UCSD-AML1 (cell line): ENCODE data around the gene LAP3.
A peak's percentile ranks its signal among the peaks of the same experiment; 100 is the strongest.
"Not testable (repeated sequence)": the region's sequence is repeated elsewhere in the genome, so short reads cannot be mapped to it uniquely, and the experiment has no call there.

Experiments used
- DNase-seq: peaks from one replicate; lab custom pipeline; 2025; ENCODE audit not compliant: unreplicated experiment; lab: John Stamatoyannopoulos, UW

Gene LAP3

DNA sequence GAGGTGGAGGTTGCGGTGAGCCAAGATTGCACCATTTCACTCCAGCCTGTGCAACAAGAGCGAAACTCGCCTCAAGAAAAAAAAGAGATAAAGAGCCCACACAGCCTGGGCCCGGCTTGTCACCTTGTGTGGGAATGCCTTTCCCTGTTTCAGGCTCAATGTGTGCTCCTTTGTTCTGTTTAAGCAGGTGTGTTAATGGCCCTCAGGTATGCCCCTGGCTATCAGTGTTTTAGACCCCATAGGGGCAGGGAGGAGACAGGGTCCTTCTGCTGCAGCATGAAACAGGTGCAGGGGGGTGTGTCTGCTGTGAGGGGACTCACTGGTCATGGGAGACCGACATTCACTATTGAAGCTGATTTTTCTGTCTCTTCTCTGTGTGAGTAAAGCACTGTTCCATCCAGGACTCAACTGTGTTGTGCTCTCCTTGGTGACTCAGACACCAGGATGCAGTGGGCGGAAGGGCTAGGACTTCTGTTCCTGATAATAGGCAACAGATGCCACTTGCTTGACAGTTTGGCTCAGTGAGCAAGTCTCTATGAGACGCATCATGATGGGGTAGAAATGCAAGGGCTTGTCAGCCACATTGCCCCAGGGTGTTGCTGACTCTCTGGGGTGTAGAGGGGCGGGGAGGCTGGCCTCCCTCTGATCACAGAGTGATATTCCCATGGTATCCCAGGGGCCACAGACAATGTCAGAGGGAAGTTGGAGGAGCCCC, 15.6 kb upstream of the LAP3 start:
- DNase-seq, result no peak

DNA sequence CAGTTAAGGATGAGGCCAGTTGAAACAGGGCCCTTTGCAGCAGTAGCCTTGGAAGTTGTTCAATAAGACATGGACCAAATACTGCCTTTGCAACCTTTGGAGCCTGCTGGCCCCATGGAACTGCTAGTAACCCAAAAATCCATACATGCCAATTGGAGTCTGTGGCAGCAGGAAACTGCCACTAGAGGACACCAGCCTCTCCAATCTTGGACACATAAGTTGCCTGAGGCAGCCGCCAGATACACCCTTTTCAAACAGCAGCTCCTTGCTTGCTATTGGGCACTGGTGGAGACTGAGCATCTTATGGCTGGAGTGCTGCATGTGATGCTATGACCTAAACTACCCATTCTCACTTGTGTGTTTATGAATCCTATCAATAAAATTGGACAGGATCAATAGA, 14.8 kb upstream of the LAP3 start:
- DNase-seq, result no peak

DNA sequence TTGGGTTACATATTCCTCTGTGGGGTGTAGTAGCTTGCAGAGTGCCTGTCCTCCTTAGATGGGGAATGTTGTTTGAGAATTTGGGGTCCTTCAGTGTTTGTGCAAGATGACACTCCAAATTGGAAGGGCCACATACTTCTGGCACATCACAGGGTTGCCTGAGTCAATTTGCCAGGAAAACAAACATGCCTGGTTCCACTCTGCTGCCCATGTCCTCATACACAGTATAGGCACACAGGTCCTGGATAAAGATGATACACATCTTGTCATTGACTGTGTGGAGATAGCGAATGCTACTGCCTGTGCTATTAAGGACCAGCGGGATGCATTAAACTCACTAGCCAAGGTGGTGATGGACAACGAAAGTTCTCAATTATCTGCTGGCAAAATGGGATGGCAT, 11.2 kb upstream of the LAP3 start:
- DNase-seq, result no peak

DNA sequence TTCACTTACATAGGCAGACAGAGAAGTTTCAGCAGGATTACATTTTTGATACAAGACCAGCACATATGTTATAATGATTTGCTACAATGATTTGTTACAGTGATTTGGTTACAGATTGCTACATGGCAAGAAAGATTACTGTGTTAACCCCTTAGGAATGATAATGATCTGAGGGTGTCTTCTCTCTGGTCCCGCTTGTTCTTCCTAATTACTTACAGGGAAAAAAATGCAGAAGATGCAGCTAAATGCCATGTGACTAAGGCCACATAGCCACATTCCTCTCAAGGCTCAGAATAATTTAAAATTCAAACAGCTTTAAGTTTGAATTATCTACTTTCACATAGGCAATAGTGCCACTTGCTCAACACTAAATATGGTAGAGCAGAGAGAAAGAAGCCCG, 9.7 kb upstream of the LAP3 start:
- DNase-seq, result no peak

DNA sequence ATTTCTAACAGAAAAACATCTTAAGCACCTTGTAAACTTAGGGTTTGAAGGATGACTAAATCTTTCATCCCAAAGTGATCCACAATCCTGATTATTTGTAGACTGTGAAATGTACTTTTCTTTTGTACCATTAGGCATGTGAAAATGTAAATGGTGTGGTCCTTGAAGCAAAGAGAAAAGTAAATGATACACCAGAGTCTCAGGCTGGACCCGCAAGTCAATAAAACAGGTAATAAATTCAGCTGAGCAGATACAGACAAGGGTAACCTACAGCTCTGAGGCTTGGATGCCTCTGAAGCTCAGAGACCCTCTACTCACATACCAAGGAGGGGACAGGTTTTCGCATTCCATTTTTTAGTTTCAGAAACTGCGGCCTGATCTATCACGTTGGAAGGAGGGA, 2.8 kb upstream of the LAP3 start:
- no peak for DNase-seq

DNA sequence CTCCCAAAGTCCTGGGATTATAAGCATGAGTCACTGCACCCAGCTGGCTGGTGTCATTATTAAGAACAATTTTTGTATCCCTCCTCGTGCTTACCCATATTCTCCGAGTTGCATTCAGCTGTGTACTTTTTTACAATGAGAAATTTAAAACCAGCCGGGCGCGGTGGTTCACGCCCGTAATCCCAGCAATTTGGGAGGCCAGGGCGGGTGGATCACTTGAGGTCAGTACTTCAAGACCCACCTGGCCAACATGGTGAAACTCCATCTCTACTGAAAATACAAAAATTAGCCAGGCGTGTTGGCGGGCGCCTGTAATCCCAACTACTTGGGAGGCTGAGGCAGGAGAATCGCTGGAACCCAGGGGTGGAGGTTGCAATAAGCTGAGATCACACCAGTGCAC, 1.8 kb upstream of the LAP3 start:
- DNase-seq, result not testable (repeated sequence)

DNA sequence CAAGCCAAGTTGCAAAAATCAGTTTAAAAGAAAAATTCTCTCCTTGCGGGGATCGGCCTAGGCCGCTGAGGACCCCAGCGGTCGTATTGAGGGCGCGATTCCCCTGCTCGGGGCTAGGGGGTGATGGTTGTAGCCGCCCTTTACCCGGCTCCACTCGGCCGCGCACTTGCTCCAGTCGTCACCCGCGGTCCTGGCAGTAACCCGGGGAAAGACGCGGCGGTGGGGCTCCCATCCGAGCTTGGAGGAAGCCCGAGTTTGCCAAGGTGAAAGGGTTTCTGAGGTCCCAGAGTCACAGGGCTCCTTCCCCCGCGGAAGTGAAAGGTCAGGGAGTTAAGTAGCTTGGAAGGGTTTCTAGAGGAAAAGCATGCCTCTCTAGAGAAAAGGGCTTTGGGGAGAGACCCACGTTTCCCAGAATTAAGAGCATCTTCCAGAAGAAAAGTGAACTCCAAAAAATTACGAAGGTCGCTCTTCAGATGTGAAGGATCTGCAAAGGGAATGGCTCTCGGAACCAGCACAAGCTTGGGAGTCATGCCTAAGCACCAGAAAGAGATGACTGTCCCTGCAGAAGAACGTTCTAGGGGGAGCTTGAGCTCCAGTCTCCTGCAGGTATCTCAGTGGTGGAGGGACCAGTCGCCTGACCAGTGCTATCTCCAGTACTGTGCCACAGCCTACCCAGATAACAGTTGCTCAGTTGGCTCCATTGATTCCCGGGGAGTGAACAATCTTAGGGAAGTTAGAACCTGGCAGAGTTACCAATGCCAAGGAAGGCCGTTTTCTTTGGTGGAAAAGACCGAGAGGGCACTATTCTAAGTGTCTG, 875 bp downstream of the LAP3 start:
- DNase-seq, result peak; percentile 43

DNA sequence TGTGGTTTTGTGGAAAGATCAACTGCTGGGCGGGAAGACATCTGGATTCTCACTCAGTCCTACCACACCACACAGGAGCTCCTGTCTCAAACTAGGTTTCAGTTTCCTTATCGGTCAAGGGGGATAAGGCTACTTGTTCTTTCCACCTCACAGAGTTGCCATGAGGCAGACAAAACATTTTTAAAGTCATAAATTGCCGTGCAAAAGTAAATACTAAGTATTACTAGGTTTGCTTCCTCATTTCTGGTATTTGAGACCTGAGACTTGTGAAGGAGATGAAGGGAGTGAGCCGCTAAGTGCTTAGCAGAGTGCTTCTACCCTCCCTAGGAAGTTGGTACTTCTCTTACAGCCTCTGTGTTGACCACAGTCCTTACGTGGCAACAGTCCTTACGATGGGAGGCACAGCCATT, 1.5 kb downstream of the LAP3 start:
- DNase-seq, result no peak

DNA sequence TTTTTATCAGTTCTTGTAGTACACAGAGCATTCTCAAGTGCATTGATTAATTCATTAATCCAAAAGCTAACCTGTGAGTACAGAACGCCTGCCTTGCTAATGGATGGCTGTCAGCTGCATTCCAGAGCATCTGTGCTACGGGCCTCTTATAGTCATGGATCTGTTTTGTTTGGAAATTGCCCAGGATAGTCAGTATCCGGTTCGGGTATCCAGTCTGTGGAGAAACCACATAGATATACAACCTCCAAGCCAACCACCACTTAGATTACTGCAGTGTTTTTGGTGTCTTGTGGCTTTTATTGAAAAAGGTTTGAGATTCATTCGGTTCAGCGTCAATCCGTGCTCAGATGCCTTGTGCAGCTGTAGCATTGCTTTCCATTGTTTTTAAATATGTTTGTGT, 4.0 kb downstream of the LAP3 start:
- no peak for DNase-seq

DNA sequence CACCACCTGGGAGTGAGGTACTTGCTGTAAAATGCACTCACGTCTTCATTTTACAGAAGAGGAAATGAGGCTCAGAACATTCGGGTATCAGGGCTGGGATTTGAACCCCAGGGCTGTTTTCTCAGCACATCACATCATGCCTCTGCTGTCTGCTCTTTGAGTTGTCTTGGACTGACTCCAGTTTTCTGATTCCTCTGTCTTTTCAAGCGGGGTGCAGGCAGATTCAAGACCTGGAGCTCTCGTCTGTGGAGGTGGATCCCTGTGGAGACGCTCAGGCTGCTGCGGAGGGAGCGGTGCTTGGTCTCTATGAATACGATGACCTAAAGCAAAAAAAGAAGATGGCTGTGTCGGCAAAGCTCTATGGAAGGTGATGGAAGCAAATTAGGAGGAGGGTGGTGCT, 6.3 kb downstream of the LAP3 start:
- no peak for DNase-seq

DNA sequence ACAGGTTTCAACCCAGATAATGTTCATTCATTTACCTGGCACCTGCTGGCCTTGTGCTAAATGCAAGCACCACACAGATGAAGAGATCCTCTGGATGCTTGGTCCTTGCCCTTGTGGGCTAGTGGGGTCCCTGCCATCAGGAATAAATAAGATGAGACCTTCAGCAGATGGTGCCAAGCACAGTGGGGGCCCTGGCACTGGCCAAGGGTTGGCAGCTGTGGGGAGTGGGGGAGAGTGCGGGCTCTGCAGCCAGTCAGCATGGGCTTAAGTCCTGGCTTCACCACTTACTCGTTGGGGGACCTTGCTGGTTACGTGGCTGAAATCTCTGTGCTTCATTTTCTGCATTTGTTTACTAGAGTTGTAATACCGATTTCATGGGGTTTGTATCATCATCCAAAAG, 6.9 kb downstream of the LAP3 start:
- DNase-seq, result no peak

DNA sequence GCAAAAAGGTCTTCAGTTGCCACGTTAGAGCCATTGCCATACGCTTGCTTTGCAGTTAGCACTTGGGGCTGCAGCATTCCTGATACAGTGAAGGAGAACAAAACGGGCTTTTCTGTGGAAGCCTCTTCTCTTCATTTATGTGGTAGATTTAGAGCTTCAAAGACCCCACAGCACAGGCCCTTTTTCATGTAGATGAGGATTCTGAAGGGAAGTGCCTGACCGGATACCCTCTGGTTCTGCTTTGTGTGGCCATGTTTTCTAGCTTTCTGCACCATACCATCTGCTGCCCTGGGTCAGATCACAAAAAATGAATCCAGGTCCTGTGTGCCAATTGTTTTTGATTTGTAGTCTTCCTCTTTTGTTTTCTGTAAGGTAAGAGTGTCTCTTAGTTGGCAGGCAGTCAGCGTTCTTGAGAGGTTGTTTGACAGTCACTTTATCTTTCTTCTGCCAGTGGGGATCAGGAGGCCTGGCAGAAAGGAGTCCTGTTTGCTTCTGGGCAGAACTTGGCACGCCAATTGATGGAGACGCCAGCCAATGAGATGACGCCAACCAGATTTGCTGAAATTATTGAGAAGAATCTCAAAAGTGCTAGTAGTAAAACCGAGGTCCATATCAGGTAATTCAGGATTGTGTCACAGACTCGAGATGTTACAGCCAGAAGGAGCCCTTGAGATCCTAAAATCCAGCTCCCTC, 7.7 kb downstream of the LAP3 start:
- no peak for DNase-seq

DNA sequence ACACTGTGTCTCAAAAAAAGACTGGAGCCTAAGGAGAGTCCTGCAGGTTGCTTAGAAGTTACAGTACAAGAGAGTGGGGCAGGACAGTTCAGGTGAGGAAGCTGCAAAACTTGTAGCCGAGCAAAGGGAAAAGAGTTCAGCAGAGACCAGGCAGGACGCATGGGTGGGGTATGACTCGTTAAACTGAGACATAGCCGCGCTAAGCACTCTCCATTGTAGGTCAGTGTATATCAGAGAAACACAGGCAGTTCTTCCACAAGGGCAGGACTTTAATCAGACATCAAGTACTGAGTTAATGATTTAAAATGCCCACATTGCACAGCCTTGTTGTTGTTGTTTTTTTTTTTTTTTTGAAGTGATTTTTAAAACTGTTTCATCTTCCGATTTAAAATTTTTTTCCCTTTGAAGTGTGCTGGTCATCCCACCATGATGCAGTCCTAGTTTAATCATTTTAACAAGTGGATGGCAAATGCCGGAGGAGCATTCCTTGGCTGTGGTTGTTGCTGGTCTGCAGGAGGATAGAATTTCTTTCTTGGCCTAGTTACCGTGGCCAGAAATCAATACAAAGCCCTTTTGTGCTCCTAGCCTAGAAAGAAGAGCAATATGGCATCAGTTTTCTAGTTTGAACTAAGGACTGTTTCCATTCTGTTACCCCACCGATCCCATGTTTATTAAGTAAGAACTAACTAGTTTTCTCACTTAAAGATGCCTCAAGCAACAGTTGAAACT, 10.3 kb downstream of the LAP3 start:
- DNase-seq, result no peak

DNA sequence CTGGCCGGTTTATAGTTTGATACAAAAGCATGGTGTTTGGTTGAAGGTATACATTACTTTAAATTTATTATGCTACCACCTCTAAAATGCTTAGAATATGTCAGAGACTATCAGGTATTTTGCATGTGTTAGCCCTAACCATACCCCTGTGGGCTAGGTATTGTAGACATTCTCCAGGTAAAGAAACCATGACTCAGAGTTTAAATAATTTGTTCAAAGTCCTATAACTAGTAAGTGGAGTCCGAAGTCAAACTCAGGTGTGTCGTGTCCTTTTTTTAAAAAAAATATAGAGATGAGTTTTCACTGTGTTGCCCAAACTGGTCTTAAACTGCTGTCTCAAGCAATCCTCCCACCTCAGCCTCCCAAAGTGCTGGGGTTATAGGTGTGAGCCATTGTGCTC, 12.4 kb downstream of the LAP3 start:
- no peak for DNase-seq

DNA sequence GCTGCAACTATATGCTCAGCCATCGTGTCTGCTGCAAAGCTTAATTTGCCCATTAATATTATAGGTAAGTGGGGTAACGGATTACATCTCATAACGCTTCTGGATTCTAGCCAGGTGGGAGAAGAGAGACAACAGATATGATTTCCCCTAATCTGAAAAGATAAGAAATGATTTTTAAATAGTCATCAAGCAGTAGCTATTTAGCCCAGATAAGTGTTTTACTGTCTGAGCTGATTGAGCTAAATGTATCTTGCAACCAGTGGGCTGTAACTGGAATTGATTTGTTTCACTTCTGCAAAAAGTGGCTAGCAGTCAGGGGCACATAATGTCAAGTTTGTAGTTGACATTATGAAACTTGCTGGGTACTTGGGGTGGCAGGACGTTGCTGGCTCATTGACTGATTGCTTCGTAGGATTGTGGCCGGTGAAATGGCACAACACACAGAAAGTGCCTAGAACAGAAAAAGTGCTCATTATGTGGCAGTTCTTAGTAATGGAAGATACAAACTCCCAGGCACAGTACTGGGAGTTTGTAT, 18.5 kb downstream of the LAP3 start:
- DNase-seq, result no peak

DNA sequence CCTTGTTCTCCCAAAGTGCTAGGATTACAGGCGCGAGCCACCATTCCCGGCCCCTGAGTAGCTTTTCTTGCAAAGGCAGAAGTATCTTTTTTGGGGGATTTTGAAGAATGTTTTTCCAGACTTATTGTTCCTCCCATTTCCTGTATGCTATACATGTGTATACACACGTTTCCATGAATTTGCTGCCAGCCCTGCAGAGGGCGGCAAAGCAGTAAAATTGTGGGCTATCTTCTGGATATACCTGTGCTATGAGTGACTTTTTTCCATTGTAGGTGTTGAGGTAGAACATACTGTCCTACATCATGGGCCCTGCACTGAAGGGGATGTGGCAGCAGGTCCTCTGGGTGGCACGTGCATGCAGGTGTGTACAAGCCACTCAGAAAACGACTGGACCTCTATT, 20.5 kb downstream of the LAP3 start:
- no peak for DNase-seq

DNA sequence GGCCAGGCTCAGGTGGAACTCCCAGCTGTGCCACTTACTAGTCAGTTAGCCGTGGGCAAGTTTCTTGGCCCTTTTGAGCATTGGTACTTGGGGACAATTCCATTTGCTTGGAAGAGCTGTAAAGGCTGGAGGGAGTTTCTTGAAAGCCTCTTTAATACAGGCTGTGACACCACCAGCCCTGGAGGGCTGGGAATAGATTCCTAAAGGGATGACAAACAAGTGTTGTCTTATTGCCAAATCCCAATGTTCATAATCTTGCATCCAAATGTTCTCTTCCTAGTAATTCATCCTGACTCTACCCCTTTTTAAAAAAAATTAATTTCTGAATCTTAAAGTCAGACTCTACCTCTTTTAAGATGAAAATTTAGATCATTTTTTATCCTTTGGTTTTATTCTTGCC, 22.8 kb downstream of the LAP3 start:
- no peak for DNase-seq

DNA sequence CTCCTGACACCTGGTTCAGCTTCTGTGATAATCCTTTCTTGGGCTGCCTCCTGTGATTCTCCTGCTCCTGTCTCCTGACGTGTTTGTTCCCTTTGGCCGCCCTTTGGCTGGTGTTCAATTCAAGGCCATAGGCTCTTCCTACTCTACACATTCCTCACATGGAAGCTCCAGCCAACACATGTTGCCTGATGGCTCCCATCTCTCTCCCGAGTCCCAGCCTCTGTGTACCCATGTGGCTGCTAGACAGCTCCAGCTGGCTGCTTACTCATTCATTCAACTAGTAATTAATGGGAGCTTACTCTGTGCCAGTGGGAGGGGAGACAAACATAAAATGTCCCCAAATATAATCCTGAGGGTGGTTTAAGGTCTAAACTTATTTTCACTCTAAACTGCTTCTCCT, 28.2 kb downstream of the LAP3 start:
- no peak for DNase-seq

DNA sequence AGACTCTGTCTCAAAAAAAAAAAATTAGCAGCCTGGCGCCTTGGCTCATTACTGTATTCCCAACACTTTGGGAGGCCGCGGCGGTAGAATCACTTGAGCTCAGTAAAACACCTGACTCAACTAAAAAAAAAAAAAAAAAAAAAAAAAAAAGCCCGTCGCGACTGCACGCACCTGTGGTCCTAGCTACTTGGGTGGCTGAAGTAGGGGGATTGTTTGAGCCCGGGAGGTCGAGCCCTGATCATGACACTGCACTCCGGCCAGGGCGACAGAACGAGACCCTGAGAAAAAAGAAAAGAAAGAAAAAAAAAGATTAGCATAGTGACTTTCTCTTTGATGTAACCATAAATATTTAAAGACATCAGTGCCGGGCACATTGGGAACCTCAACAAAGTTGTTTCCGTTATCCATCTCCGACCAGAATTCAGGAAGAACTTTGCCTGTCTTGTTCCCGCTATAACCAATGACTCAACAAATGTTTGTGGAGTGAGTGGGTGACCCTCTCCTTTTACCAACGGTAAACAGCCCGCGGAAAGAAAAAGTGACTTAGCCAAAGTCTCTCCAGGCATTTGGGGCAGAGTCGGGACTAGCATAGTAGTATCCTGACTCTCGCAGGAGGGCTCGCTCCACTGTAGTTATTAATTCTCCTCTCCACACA, 36.9 kb downstream of the LAP3 start:
- no peak for DNase-seq

DNA sequence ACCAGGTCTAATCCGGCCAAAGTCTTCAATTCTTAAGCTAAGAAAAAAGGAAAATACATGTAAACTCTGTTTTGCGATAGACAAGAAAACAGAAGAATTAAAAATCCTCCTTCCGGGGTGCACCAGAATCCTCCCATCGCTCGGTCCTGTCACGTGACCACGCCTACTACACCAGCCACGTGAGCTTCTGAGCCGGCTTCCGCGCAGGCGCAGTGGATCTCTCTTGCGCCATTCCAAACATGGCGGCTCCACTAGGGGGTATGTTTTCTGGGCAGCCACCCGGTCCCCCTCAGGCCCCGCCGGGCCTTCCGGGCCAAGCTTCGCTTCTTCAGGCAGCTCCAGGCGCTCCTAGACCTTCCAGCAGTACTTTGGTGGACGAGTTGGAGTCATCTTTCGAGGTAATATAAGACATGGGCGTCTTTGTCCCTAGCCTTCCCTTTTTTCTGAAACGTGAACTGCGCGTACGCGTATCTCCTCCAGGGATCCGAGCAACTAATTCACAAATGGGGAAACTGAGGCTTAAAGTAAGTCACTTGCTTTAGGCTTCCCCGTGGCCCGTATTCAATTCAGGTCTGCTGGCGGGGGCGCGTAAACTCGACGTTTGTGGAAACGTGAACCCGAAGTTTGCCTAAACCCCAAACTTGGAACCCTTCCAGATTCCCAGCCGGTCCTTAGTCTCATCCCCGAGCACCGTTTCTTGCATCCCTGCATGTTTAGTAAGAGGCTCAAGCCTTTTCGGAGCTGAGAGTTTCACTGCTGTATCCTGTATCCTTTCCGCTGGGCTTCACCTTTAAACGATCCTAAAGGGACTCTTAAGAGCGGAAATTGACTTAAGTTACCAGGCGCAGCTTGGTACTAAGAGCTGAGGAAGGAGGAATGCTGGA, 37.7 kb downstream of the LAP3 start, which contains the start of gene MED28:
Gene MED28 (plus strand): TSS at position 226 of the 884 bp plus-strand sequence. CDS start 14 bp downstream, at position 240.
- DNase-seq, result peak; percentile 93
